Measurements from ENCODE around the gene GBF1.

GRCh38 chr10:102352066-102352715 lies 106.9 kb downstream of the GBF1 start:
- TF ChIP-seq EZH2 (IDR thresholded peaks at IDR 0.05) (no peak), POLR2AphosphoS5 (IDR thresholded peaks at IDR 0.05; ENCODE audit: borderline replicate concordance, low read depth, low read length) (no peak)
